Uterus (tissue), 4 donors: Measurements from ENCODE around the gene OGN. TPM values are rescaled to one million over a fixed set of nuclear protein-coding genes. Genes with fewer than 3 reads are reported as not detected.
A peak's percentile ranks its signal among the peaks of the same experiment; 100 is the strongest.

Experiments
- DNase-seq, 2 donors: peaks; one replicate each; pipeline ENCODE4 v3.0.0-alpha.2; 2019 to 2020
- H3K27ac ChIP-seq, 2 donors: fragments of 200-600 bp; sonication (generic); 1 replicate in 1 of 2; 2 replicates in 1 of 2; pipeline ENCODE4 v1.5.1; 2016 to 2018
- H3K27me3 ChIP-seq, 2 donors: fragments of 200-600 bp; sonication (generic); one replicate each; pipeline ENCODE4 v1.5.1; 2018 to 2019; ENCODE audit warnings: control low read depth in 1 of 2
- H3K36me3 ChIP-seq, 2 donors: fragments of 200-600 bp; sonication (generic); one replicate each; pipeline ENCODE4 v1.5.1; 2019; ENCODE audit warnings: control low read depth in 1 of 2
- H3K4me1 ChIP-seq, 2 donors: fragments of 200-600 bp; sonication (generic); one replicate each; pipeline ENCODE4 v1.5.1; 2018 to 2019; ENCODE audit warnings: control low read depth in 1 of 2
- H3K4me3 ChIP-seq, 2 donors: fragments of 200-600 bp; sonication (generic); 1 replicate in 1 of 2; 2 replicates in 1 of 2; pipeline ENCODE4 v1.5.1; 2018 to 2019; ENCODE audit warnings: mild to moderate bottlenecking in 1 of 2
- H3K9me3 ChIP-seq, 2 donors: fragments of 200-600 bp; sonication (generic); one replicate each; pipeline ENCODE4 v1.5.1; 2019; ENCODE audit warnings: control low read depth in 1 of 2
- POLR2A ChIP-seq, 2 donors: fragments of 450-650 bp; IDR thresholded peaks; one replicate each; pipeline ENCODE4 v1.6.1; 2016; ENCODE audit warnings: antibody characterized with exemption in 2 of 2, mild to moderate bottlenecking in 1 of 2, moderate library complexity in 1 of 2
- intact Hi-C: fragments of 100-400 bp; cut with DNase I; formaldehyde crosslinking; loops from one replicate; pipeline ENCODE4 v1.15.1; 2023; ENCODE audit warnings: low total_unique reads
- total RNA-seq, 4 donors: library from RNA; depleted of rRNA in 3 of 4; stranded (reverse); fragments of >200 nt in 3 of 4; gene quantifications; one replicate each; pipeline versions ENCODE4 v1.1.0 to v1.2.4, GENCODE V29; 2014 to 2023
- TF ChIP-seq, protein P1 (sequence below), 4 experiments: fragments of 200-600 bp in 2 of 4; fragments of 450-650 bp in 2 of 4; sonication (generic) in 2 of 4; IDR thresholded peaks; one replicate each; pipeline ENCODE4 v1.5.1; 2016 to 2019; ENCODE audit warnings: antibody characterized with exemption in 4 of 4, mild to moderate bottlenecking in 2 of 4, moderate library complexity in 1 of 4
- donor health status: DM: yes; HTN: yes; CAD: no.

Gene OGN, protein sequence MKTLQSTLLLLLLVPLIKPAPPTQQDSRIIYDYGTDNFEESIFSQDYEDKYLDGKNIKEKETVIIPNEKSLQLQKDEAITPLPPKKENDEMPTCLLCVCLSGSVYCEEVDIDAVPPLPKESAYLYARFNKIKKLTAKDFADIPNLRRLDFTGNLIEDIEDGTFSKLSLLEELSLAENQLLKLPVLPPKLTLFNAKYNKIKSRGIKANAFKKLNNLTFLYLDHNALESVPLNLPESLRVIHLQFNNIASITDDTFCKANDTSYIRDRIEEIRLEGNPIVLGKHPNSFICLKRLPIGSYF
- total RNA-seq = 100 to 1,000 TPM in 1 of 4 donors, 10 to 100 TPM in 3; 26.0 to 302 (median 43.0) TPM

DNA sequence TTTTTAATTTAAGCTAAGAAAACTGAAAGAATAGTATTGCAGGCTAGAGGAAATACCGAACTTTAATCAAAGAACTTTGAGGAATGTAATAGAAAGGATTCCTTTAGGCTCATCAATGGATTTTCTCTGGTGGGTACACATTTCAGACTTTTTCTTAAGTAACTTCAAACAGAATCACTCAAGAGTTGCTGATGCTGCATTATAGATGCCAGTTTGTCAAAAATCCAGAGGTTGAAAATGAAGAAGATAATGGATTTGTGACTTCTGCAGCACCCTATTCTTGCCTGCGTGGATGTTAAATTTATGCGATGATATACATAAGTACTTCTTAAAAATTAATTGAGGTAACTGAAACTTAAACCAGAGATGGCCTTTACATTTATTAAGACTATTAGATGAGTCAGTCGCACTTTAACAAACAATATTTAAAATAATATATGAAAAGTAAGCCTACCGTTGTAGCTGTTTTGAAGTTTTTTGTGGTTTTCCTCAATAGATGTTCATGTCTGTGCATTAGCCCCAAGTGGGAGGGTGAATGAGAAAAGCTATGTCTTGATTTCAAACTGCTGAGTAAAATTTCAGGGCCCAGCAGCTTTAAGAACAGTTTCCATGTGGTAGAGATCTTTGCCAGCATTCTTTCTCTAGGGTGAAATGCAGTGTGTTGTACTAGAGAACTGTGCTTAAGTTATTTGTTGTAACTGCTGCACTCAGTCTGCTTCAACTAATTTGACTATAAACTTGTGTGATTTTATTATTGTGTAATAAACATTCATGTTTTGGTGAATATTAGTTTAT is at the start of gene OGN:
Gene OGN (minus strand): TSS at position 537 of the 795 bp plus-strand sequence. CDS start 1,171 bp downstream, outside the sequence.
- H3K27ac ChIP-seq = peak within 1 kb of the TSS; percentile 74 to 87
- no peaks in the 10 kb centered on the region for H3K4me1 ChIP-seq
- DNase-seq = no peak
- intact Hi-C loops = no loop called here
- no peaks in the 10 kb centered on the region for H3K27me3 ChIP-seq
- H3K4me3 ChIP-seq = peak within 1 kb of the TSS in 1 of 2 donors; percentile 17
- TF ChIP-seq, protein P1, sequence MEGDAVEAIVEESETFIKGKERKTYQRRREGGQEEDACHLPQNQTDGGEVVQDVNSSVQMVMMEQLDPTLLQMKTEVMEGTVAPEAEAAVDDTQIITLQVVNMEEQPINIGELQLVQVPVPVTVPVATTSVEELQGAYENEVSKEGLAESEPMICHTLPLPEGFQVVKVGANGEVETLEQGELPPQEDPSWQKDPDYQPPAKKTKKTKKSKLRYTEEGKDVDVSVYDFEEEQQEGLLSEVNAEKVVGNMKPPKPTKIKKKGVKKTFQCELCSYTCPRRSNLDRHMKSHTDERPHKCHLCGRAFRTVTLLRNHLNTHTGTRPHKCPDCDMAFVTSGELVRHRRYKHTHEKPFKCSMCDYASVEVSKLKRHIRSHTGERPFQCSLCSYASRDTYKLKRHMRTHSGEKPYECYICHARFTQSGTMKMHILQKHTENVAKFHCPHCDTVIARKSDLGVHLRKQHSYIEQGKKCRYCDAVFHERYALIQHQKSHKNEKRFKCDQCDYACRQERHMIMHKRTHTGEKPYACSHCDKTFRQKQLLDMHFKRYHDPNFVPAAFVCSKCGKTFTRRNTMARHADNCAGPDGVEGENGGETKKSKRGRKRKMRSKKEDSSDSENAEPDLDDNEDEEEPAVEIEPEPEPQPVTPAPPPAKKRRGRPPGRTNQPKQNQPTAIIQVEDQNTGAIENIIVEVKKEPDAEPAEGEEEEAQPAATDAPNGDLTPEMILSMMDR (IDR thresholded peaks at IDR 0.05) = no peak
- no peak for TF ChIP-seq POLR2A (IDR thresholded peaks at IDR 0.05)
- H3K36me3 ChIP-seq = no peaks in the 10 kb centered on the region
- no peaks in the 10 kb centered on the region for H3K9me3 ChIP-seq

DNA sequence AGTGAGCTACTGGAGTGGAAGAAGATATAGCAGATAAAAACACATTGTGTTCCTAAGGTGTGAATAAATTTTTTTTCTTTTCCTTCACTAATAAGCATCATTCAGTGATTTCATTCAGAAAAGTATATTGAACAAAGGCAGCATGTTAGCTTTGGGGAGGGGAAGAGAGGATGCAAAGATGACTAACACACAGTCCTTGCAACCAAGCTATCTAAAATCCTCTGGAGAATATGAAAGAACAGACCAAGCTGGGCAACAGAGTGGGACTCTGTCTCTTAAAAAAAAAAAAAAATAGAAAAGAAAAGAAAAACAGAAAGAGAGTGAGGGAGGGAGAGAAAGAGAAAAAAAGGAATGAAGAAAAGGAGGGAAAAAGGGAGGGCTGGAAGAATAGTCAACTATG is 42.2 kb upstream of the OGN start:
- DNase-seq = no peak
- Histone ChIP-seq H3K4me1 (no peaks in the 10 kb centered on the region), H3K36me3 (no peaks in the 10 kb centered on the region), H3K4me3 (no peak overlapping the region), H3K9me3 (no peaks in the 10 kb centered on the region), H3K27me3 (no peaks in the 10 kb centered on the region), H3K27ac (no peak overlapping the region)
- TF ChIP-seq, protein P1 (IDR thresholded peaks at IDR 0.05) = no peak
- no peak for TF ChIP-seq POLR2A (IDR thresholded peaks at IDR 0.05)
- intact Hi-C loops = loop anchor here (10.0 kb wide), 1 partner anchor 312 kb away; no protein-coding TSS in a partner anchor

DNA sequence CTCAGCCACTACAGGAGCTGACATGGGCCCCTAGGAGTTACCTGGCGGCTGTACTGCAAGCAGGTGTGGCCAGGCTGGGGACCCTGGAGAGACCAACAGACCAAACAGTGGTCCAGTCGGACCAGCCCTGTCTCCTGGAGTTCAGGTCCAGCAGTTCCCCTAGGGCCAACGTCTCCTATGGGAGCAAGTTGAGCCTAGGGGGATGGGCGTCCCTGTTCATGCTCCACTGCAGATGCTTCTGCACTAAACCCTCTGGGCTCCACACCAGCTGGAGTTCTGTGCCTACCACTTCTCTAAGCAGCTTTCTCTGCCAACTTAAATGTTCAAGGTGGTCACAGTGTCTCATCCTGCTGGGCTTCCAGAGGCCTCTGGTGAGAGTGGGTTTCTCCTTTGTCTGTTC is 40.5 kb upstream of the OGN start:
- Histone ChIP-seq H3K9me3 (no peaks in the 10 kb centered on the region), H3K4me3 (no peak overlapping the region), H3K27ac (no peak overlapping the region), H3K27me3 (no peaks in the 10 kb centered on the region), H3K4me1 (no peaks in the 10 kb centered on the region), H3K36me3 (no peaks in the 10 kb centered on the region)
- DNase-seq = no peak
- TF ChIP-seq, protein P1 (IDR thresholded peaks at IDR 0.05) = no peak
- TF ChIP-seq POLR2A (IDR thresholded peaks at IDR 0.05) = no peak
- intact Hi-C loops = loop anchor here (10.0 kb wide), 1 partner anchor 310 kb away; no protein-coding TSS in a partner anchor

DNA sequence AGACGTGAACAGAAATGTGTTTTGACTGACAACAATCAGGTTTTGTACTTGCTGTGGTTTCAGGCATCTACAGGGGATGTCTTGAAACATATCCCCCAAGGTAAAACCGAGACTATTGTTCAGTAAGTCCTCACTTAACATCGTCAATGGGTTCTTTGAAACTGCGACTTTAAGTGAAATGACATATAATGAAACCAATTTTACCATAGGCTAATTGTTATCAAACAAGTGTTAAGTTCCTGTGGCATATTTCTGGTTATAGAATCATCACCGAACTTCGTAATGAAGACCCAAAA is 36.3 kb upstream of the OGN start:
- Histone ChIP-seq H3K27ac (no peak overlapping the region), H3K27me3 (no peaks in the 10 kb centered on the region), H3K36me3 (no peaks in the 10 kb centered on the region), H3K4me3 (no peak overlapping the region), H3K9me3 (no peaks in the 10 kb centered on the region), H3K4me1 (no peaks in the 10 kb centered on the region)
- no peak for DNase-seq
- intact Hi-C loops = loop anchor here (10.0 kb wide), 1 partner anchor 306 kb away; no protein-coding TSS in a partner anchor
- TF ChIP-seq, protein P1 (IDR thresholded peaks at IDR 0.05) = no peak
- TF ChIP-seq POLR2A (IDR thresholded peaks at IDR 0.05) = no peak
